PC-3 (cell line): ENCODE results near the gene CRTC3. TPM values are rescaled to one million over a fixed set of nuclear protein-coding genes. Genes with fewer than 3 reads are reported as not detected.

Experiments used
- ATAC-seq: fragments of 200-7000 bp; cut with Tn5 transposase; 2 replicates; pipeline ENCODE4 v1.9.1; 2020; ENCODE audit warnings: mild to moderate bottlenecking, moderate library complexity
- BruUV-seq: library from RNA; stranded (reverse); fragments of 400-500 nt; replicated peaks from 2 replicates; lab custom pipeline; 2021; lab: Mats Ljungman, UMichigan
- CTCF ChIA-PET: fragments of 300-600 bp; sonication (Branson Sonifier 250); formaldehyde crosslinking; loops from one replicate; lab custom pipeline; 2022; ENCODE audit warnings: antibody characterized with exemption; lab: Charles Lee
- POLR2A ChIA-PET: fragments of 300-600 bp; sonication (Branson Sonifier 250); formaldehyde crosslinking; loops from one replicate; lab custom pipeline; 2022; ENCODE audit warnings: antibody characterized with exemption; ENCODE audit not compliant: unreplicated experiment; lab: Charles Lee
- DNase-seq: peaks from one replicate; pipeline ENCODE4 v3.0.0-alpha.2; 2015
- H2AFZ ChIP-seq: fragments of 300-600 bp; sonication (generic); 2 replicates; pipeline ENCODE4 v1.6.0; 2016; ENCODE audit warnings: antibody characterized with exemption, low read length
- H3F3A ChIP-seq: fragments of 300-600 bp; sonication (generic); one replicate; pipeline ENCODE4 v1.6.0; 2017; ENCODE audit warnings: antibody characterized with exemption, low read length, control low read depth, mild to moderate bottlenecking; ENCODE audit not compliant: unreplicated experiment
- H3K27ac ChIP-seq: fragments of 300-600 bp; sonication (generic); 2 replicates; pipeline ENCODE4 v1.5.1; 2016; ENCODE audit warnings: mild to moderate bottlenecking, low read length
- H3K27me3 ChIP-seq: fragments of 300-600 bp; sonication (generic); 2 replicates; pipeline ENCODE4 v1.6.1; 2016; ENCODE audit warnings: low read length, mixed read lengths
- H3K36me3 ChIP-seq: fragments of 300-600 bp; sonication (generic); 2 replicates; pipeline ENCODE4 v1.6.1; 2016; ENCODE audit warnings: low read depth, mixed run types, low read length, mixed read lengths
- H3K4me1 ChIP-seq: fragments of 300-600 bp; sonication (generic); 2 replicates; pipeline ENCODE4 v1.5.1; 2016; ENCODE audit warnings: low read length; ENCODE audit not compliant: insufficient read depth
- H3K4me2 ChIP-seq: fragments of 300-600 bp; sonication (generic); 2 replicates; pipeline ENCODE4 v1.6.0; 2016; ENCODE audit warnings: low read length
- H3K4me3 ChIP-seq: fragments of 300-600 bp; sonication (generic); 2 replicates; pipeline ENCODE4 v1.5.1; 2016; ENCODE audit warnings: mild to moderate bottlenecking, low read length, mixed read lengths
- H3K79me2 ChIP-seq: fragments of 300-600 bp; sonication (generic); 2 replicates; pipeline ENCODE4 v1.6.1; 2017; ENCODE audit warnings: low read length, mixed read lengths
- H3K9ac ChIP-seq: fragments of 300-600 bp; sonication (generic); 2 replicates; pipeline ENCODE4 v1.6.0; 2016; ENCODE audit warnings: mild to moderate bottlenecking, low read length
- H3K9me2 ChIP-seq: fragments of 300-600 bp; sonication (generic); replicated peaks from 2 replicates; pipeline ENCODE4 v1.6.1; 2016; ENCODE audit warnings: mixed run types, low read length, mixed read lengths
- H3K9me3 ChIP-seq: fragments of 300-600 bp; sonication (generic); 2 replicates; pipeline ENCODE4 v1.6.1; 2016; ENCODE audit warnings: low read length, mixed read lengths
- H4K20me1 ChIP-seq: fragments of 300-600 bp; sonication (generic); 2 replicates; pipeline ENCODE4 v1.6.1; 2016; ENCODE audit warnings: low read length, mixed read lengths
- EZH2 ChIP-seq: fragments of 300-600 bp; sonication (generic); IDR thresholded peaks from one replicate; pipeline ENCODE4 v1.6.1; 2017; ENCODE audit warnings: antibody characterized with exemption, mild to moderate bottlenecking, low read length; ENCODE audit not compliant: unreplicated experiment
- EZH2phosphoT487 ChIP-seq: fragments of 300-600 bp; sonication (generic); IDR thresholded peaks from 2 replicates; pipeline ENCODE4 v1.6.1; 2018; ENCODE audit warnings: mild to moderate bottlenecking, antibody characterized with exemption, low read length, borderline replicate concordance
- intact Hi-C: fragments of 100-400 bp; cut with micrococcal nuclease; formaldehyde crosslinking; loops from 2 replicates; pipeline ENCODE4 v1.9.0; 2023
- total RNA-seq: library from RNA; depleted of rRNA; stranded (reverse); fragments of >200 nt; gene quantifications from 2 replicates; pipeline ENCODE4 v1.2.3, GENCODE V29; 2014
- TF ChIP-seq, protein P1 (sequence below): fragments of 300-600 bp; sonication (generic); conservative IDR thresholded peaks from 2 replicates; pipeline ENCODE4 v1.5.1; 2017; ENCODE audit warnings: antibody characterized with exemption, low read depth, mild to moderate bottlenecking, low read length

Gene CRTC3
- total RNA-seq, 1 experiment from 2014 or later: 12.4 TPM

DNA sequence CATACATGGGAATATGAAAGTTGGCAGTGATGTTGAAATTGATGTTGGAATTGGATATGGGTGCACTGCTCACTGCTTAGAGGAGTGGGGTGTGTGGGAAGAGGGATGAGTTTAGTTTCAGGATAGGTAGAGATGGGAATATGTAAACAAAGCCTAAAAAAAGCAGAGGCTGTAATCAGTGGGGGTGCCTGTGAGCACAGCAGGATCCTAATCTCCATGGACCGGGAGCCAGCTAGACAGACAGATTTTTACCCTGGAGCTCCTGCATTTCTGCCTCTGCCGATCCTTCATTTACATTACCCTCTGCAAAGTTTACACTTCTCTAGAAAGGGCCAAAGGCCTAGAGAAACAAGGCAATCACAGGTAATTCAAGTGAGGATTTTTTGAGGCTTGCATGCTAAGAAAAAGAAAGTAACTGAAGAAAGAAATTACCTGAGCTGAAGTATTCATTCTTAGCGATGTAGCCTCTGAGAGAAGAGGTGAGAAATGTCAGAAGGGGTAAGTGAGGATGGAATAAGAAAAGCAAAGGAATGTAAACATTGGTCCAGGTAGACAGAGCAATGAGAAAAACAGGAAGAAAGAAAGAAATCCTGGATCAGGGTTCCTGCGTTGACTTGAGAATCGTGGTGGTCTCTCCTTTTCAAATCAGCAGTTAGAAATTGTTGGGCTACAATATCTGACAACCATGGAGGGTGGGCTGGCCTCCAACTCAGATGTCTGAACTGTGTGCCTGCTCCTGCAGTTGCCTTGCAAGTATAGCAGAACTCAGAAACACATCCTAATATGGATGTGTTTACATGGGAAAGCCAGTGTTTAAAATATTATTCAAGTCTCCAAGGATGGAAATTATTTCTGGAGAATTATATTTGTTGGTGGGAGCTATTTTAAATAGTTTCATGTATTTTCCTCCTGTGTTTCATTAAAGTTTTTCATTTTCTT lies 79.8 kb downstream of the CRTC3 start:
- H3K9me2 ChIP-seq: no peaks in the 10 kb centered on the region
- TF ChIP-seq EZH2 (no peak), EZH2phosphoT487 (no peak)
- TF ChIP-seq, protein P1, sequence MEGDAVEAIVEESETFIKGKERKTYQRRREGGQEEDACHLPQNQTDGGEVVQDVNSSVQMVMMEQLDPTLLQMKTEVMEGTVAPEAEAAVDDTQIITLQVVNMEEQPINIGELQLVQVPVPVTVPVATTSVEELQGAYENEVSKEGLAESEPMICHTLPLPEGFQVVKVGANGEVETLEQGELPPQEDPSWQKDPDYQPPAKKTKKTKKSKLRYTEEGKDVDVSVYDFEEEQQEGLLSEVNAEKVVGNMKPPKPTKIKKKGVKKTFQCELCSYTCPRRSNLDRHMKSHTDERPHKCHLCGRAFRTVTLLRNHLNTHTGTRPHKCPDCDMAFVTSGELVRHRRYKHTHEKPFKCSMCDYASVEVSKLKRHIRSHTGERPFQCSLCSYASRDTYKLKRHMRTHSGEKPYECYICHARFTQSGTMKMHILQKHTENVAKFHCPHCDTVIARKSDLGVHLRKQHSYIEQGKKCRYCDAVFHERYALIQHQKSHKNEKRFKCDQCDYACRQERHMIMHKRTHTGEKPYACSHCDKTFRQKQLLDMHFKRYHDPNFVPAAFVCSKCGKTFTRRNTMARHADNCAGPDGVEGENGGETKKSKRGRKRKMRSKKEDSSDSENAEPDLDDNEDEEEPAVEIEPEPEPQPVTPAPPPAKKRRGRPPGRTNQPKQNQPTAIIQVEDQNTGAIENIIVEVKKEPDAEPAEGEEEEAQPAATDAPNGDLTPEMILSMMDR: no peak
- no peaks in the 10 kb centered on the region for H3K27me3 ChIP-seq
- no peak overlapping the region for H3K4me3 ChIP-seq
- no peak overlapping the region for H3K4me2 ChIP-seq
- H4K20me1 ChIP-seq: no peaks in the 10 kb centered on the region
- no peaks in the 10 kb centered on the region for H3K4me1 ChIP-seq
- CTCF ChIA-PET: no interaction called here
- ATAC-seq: no peak
- DNase-seq: no peak
- H3K79me2 ChIP-seq: no peaks in the 10 kb centered on the region
- no peak overlapping the region for H3K9ac ChIP-seq
- no peaks in the 10 kb centered on the region for H3K9me3 ChIP-seq
- H3F3A ChIP-seq: no peaks in the 10 kb centered on the region
- intact Hi-C loops: no loop called here
- peaks cover 3% of the 10 kb centered on the region; the same call in 1 of the 2 replicates for H3K36me3 ChIP-seq
- no peak overlapping the region for H2AFZ ChIP-seq
- BruUV-seq: no TSS peak
- POLR2A ChIA-PET: no interaction called here
- 0 out of 2 replicates have a peak overlapping the region, but pooled peaks have one; percentile 12 for H3K27ac ChIP-seq

DNA sequence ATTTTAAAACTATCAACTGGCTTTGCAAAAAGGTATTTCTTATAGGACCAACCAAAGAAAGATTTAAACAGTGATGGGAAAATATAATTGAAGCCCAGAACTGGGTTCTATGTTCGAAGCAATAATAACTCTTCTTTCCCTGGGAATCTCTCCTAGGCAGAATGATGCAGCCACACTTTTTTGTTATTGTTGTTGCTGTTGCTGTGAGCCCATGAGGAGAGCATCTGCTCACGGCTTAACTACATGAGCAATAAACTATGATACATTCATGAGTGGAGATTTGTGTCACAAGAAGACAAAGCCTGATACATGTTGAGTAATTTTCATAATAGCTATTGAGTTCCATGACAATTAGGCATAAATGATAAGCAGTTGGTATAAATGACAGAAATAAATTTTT lies 80.5 kb downstream of the CRTC3 start:
- Histone ChIP-seq H2AFZ (no peak overlapping the region), H3K27ac (0 out of 2 replicates have a peak overlapping the region, but pooled peaks have one; percentile 12), H3K9ac (no peak overlapping the region), H3K27me3 (no peaks in the 10 kb centered on the region), H3F3A (no peaks in the 10 kb centered on the region), H3K4me1 (no peaks in the 10 kb centered on the region), H3K9me2 (no peaks in the 10 kb centered on the region), H3K9me3 (no peaks in the 10 kb centered on the region), H3K79me2 (no peaks in the 10 kb centered on the region), H3K4me3 (no peak overlapping the region), H3K36me3 (peaks cover 3% of the 10 kb centered on the region; the same call in 1 of the 2 replicates), H4K20me1 (no peaks in the 10 kb centered on the region), H3K4me2 (no peak overlapping the region)
- ChIA-PET CTCF (no interaction called here), POLR2A (no interaction called here)
- TF ChIP-seq, protein P1: no peak
- TF ChIP-seq EZH2phosphoT487 (no peak), EZH2 (no peak)
- BruUV-seq: no TSS peak
- intact Hi-C loops: no loop called here
- ATAC-seq: no peak
- peak; percentile 6 for DNase-seq

DNA sequence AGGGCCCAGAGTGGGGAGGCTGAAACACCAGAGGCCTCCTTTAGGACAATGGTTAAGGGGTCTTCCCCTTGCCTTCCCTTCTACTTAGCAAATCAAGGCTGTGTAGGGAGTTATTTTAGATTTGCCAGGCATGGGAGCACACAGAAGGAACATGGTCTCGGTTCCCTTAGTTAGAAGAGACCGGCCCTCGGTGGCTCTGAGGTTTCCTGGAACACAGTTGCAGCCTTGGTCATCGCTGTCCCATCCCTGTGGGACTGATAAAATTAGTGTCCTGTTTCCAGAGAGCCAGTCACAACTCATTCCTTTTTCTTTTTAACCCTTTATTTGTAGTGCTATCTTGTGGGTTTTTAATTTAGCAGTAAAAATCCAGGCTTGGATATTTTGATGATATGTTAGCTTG lies 81.4 kb downstream of the CRTC3 start:
- CTCF ChIA-PET: no interaction called here
- no peak overlapping the region for H3K9ac ChIP-seq
- no peak overlapping the region for H3K4me3 ChIP-seq
- DNase-seq (no peak), ATAC-seq (no peak)
- no peak overlapping the region for H3K4me2 ChIP-seq
- intact Hi-C loops: no loop called here
- H3K79me2 ChIP-seq: no peaks in the 10 kb centered on the region
- H3K27me3 ChIP-seq: no peaks in the 10 kb centered on the region
- POLR2A ChIA-PET: no interaction called here
- H3K36me3 ChIP-seq: peaks cover 3% of the 10 kb centered on the region; the same call in 1 of the 2 replicates
- TF ChIP-seq EZH2phosphoT487: no peak
- TF ChIP-seq, protein P1: no peak
- TF ChIP-seq EZH2: no peak
- H3K9me2 ChIP-seq: no peaks in the 10 kb centered on the region
- H3F3A ChIP-seq: no peaks in the 10 kb centered on the region
- H3K27ac ChIP-seq: no peak overlapping the region
- no peaks in the 10 kb centered on the region for H3K9me3 ChIP-seq
- no TSS peak for BruUV-seq
- no peaks in the 10 kb centered on the region for H3K4me1 ChIP-seq
- H2AFZ ChIP-seq: no peak overlapping the region
- H4K20me1 ChIP-seq: no peaks in the 10 kb centered on the region
